Stimulated activated CD8-positive, alpha-beta memory T cell treated with anti-CD3 and anti-CD28 coated beads, Interleukin-4, amount 100 ng/mL, for 48 hours (primary cell): ENCODE data around the gene AEBP1.

ENCODE experiments used
- DNase-seq: peaks from one replicate; pipeline ENCODE4 v3.0.0-alpha.2; 2020

Gene AEBP1

DNA sequence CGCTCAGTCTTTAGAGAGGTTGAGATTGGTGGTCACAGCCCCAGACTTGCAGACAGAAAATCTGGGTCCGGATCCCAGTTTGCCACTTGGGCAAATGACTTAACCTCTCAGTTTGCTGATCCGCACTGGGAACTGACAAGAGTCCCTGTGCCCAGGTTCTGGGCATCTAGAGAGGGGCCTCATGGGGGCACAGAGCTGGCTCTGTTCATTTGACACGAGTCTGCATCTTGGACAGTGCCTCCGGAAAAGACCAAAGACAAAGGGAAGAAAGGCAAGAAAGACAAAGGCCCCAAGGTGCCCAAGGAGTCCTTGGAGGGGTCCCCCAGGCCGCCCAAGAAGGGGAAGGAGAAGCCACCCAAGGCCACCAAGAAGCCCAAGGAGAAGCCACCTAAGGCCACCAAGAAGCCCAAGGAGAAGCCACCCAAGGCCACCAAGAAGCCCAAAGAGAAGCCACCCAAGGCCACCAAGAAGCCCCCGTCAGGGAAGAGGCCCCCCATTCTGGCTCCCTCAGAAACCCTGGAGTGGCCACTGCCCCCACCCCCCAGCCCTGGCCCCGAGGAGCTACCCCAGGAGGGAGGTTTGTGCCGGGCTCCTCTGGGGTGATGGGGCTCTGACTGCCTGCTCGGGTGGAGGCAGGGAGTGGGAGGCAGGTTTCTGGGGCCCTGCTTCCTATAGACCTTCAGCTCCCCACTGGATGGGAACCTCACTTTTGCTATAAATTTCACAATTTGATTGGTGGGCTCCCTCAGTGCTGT, 2.3 kb downstream of the AEBP1 start:
- DNase-seq = no peak

DNA sequence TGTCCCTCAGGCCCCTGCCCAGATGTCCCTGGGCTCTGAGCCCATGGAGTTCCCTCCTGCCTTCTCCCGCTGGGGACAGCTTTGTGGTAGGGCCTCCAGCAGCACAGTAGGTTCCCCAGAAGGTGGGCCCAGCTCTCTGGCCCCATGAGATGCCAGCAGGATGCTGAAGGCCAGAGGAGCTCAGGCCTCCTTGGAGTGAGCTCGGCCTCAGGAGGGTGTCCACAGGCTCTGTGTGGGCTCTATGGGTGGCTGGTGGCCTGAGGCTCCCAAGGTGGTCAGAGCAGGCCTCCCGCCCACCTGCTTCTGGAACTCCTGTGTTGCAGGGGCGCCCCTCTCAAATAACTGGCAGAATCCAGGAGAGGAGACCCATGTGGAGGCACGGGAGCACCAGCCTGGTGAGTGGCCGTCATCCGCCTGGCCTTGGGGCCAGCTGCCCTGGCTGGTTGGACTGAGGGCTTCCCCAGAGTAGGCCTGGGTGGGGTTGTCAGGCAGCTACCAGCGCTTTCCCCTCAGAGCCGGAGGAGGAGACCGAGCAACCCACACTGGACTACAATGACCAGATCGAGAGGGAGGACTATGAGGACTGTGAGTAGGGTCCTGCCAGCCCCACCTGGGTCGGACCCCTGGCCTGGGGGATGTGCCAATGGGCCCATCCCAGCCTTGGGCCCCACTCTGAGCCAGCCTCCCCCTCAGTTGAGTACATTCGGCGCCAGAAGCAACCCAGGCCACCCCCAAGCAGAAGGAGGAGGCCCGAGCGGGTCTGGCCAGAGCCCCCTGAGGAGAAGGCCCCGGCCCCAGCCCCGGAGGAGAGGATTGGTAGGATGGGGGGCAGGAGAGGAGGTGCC, 3.2 kb downstream of the AEBP1 start:
- no peak for DNase-seq

DNA sequence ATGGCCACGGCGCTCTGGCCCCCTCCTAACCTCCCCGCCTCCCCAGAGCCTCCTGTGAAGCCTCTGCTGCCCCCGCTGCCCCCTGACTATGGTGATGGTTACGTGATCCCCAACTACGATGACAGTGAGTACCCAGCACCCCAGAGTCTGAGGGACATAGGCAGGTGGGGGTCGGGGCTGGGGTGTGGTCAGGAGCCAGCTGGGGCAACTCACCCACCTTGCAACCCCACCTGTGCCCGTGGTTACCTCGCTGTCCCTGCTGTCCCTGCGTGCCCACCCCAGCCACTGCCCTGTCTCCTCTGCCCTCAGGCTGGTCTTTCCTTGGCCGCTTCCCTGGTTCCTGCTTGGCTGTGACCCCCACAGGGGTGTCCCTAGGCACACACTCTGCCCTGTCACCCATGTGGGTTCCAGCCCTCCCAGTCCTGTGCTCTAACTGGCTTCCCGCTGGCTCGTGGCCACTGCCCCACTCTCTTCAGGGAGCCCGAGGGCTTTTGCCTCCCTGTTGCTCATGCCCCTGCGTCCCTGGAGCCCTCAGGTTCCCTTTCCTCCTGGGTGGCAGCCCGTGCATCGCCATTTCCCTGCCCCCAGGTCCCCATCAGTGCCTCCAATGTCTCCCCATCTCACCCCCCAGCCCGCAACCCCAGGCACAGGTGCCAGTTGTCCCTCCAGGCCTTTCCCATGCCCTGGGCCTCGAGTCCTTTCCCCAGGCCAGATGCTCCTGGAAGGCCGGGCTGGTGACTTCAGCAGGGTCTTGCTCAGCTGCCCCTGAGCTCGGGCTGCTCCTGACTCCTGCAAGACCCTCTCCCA, 4.0 kb downstream of the AEBP1 start:
- DNase-seq = no peak

DNA sequence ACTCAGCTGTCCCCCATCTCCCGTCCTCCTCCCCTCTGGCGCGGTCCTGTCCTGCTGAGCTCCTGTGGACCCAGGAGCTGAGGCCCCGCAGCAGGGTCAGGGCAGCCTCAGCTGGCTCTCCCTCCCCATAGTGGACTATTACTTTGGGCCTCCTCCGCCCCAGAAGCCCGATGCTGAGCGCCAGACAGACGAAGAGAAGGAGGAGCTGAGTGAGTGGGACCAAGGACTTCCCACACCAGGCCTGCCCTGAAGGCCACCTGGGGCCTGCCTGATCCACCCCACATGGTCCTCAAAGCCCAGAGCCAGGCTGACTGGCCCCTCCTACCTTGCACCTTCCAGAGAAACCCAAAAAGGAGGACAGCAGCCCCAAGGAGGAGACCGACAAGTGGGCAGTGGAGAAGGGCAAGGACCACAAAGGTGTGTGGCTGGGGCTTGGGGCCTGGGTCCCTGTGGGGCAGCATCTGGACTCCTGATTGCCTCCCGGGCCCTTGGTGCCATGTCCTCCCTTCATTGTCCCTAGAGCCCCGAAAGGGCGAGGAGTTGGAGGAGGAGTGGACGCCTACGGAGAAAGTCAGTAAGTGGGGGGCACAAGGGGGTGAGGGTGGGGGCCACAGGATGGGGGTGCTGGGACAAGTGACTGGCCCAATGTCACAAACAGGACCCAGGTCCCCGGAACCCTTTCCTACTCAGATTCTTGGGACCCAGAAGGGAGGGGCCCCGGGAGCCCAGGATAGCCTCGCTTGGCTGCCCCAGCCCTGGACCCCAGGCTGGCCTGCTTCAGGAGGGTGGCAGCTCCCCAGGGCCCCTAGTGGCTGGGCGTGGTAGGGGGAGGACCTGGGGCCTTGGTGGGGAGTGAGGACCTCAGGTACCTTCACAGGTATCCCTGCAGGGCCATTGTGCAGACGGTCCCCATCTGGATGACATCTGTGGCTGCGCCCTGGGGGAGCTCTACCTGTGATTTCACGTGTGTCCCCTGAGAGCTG, 4.9 kb downstream of the AEBP1 start:
- no peak for DNase-seq

DNA sequence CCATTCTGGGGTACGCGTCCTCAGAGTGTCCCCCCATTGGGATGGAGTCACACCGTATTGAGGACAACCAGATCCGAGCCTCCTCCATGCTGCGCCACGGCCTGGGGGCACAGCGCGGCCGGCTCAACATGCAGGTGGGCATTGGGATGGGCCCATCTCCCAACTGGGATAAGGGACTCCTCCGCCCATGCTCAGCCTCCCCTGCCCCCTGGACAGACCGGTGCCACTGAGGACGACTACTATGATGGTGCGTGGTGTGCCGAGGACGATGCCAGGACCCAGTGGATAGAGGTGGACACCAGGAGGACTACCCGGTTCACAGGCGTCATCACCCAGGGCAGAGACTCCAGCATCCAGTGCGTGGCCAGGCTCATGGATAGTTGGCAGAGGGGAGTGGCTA, 5.8 kb downstream of the AEBP1 start:
- DNase-seq = no peak

DNA sequence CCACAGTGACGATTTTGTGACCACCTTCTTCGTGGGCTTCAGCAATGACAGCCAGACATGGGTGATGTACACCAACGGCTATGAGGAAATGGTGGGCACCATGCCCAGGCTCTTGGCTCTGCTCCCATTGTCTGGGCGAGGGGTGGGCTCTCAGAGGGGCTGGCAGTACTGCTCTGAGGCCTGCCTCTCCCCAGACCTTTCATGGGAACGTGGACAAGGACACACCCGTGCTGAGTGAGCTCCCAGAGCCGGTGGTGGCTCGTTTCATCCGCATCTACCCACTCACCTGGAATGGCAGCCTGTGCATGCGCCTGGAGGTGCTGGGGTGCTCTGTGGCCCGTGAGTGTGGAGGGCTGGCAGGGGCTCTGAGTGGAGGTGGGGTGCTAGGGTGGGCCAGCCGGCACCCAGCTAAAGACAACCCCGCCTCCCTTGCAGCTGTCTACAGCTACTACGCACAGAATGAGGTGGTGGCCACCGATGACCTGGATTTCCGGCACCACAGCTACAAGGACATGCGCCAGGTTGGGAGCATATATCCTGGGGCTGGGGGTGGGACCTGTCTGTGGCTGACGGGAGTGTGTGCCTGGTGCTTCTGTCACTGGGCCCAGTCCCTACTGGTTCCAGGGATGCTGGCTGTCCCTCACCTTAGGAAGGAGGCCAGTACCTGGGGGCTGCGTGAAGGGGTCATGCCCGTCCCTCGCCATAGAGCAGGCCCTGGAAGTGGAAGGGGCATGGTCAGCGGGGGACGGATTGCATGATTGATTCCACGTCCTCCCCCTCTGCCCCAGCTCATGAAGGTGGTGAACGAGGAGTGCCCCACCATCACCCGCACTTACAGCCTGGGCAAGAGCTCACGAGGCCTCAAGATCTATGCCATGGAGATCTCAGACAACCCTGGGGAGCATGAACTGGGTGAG, 6.8 kb downstream of the AEBP1 start:
- DNase-seq = no peak

DNA sequence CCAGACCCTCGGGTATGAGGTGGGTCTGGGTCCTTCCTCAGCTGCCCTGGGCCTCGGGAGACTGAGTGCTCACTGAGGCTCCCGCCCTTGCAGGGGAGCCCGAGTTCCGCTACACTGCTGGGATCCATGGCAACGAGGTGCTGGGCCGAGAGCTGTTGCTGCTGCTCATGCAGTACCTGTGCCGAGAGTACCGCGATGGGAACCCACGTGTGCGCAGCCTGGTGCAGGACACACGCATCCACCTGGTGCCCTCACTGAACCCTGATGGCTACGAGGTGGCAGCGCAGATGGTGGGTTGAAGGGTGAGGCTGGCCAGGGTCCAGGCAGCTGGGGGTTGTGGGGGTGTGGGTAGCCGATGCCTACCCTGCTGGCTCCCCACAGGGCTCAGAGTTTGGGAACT, 7.6 kb downstream of the AEBP1 start:
- DNase-seq = no peak

DNA sequence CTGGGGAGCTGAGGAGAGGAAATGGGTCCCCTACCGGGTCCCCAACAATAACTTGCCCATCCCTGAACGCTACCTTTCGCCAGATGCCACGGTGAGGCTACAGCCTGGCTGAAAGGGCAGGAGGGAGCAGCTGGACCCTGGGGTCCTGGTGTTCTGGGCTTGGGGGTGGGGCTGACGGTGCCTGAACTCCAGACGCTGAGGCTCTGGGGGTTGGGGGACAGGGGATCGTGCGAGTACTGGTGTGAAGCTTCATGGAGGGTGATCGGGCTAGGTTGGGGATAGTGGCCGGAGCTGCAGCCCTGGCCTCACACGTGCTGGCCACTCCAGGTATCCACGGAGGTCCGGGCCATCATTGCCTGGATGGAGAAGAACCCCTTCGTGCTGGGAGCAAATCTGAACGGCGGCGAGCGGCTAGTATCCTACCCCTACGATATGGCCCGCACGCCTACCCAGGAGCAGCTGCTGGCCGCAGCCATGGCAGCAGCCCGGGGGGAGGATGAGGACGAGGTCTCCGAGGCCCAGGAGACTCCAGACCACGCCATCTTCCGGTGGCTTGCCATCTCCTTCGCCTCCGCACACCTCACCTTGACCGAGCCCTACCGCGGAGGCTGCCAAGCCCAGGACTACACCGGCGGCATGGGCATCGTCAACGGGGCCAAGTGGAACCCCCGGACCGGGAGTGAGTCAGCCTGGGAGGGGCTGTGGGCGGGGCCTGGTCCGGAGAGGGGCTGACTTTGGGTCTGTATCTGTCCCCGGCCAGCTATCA, 8.3 kb downstream of the AEBP1 start:
- no peak for DNase-seq

DNA sequence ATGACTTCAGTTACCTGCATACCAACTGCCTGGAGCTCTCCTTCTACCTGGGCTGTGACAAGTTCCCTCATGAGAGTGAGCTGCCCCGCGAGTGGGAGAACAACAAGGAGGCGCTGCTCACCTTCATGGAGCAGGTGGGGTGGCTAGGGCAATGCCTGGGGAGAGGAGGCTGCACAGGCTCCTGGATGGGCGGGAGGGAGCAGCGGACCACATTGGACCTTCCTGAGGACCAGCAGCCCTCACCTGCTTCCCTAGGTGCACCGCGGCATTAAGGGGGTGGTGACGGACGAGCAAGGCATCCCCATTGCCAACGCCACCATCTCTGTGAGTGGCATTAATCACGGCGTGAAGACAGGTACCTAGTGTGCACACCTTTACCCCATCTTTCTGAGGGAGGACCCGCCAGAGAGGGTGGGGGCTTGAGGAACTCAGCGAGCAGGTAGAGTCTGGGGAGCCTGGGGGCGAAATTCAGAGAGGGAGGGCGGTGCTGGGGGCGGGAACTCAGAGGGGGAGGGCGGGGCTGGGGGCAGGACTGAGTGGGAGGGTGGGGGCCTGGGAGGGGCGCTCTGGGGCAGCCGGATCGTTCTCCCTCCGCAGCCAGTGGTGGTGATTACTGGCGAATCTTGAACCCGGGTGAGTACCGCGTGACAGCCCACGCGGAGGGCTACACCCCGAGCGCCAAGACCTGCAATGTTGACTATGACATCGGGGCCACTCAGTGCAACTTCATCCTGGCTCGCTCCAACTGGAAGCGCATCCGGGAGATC, 9.0 kb downstream of the AEBP1 start:
- no peak for DNase-seq

DNA sequence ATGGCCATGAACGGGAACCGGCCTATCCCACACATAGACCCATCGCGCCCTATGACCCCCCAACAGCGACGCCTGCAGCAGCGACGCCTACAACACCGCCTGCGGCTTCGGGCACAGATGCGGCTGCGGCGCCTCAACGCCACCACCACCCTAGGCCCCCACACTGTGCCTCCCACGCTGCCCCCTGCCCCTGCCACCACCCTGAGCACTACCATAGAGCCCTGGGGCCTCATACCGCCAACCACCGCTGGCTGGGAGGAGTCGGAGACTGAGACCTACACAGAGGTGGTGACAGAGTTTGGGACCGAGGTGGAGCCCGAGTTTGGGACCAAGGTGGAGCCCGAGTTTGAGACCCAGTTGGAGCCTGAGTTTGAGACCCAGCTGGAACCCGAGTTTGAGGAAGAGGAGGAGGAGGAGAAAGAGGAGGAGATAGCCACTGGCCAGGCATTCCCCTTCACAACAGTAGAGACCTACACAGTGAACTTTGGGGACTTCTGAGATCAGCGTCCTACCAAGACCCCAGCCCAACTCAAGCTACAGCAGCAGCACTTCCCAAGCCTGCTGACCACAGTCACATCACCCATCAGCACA, 9.7 kb downstream of the AEBP1 start:
- no peak for DNase-seq

DNA sequence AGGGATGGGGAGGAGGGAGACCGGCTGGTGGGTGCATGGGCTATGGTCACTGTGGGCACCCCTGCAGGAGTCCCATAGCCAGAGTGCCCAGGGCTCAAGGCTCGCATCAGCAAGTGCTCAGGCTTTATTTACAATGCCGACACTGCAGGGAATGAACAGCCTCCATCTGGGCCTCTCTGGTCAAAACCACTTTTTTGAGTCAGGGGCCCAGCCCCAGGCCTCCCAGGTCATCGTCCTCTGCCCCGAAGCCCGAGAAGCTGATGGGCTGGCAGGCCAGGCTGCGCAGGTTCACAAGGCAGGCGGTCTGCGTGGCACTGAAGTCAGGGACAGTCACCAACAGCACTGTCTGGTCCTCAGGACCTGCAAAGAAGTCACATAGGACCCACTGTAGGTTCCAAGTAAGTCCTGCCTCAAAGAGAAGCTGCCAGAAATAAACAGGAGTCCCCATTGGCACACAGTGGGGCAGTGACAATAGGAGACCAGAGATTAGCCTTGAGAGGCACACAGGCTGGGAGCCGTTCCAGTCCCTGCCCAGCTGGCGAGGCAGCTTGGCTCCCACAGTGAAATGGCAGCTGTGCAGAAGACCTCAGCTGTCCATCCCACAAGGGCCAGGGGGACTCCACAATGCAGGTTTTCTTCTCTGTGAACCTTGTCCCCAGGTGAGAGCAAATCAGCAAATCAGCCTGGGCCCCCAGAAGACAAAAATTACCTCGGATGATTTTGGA, 10.6 kb downstream of the AEBP1 start:
- no peak for DNase-seq

DNA sequence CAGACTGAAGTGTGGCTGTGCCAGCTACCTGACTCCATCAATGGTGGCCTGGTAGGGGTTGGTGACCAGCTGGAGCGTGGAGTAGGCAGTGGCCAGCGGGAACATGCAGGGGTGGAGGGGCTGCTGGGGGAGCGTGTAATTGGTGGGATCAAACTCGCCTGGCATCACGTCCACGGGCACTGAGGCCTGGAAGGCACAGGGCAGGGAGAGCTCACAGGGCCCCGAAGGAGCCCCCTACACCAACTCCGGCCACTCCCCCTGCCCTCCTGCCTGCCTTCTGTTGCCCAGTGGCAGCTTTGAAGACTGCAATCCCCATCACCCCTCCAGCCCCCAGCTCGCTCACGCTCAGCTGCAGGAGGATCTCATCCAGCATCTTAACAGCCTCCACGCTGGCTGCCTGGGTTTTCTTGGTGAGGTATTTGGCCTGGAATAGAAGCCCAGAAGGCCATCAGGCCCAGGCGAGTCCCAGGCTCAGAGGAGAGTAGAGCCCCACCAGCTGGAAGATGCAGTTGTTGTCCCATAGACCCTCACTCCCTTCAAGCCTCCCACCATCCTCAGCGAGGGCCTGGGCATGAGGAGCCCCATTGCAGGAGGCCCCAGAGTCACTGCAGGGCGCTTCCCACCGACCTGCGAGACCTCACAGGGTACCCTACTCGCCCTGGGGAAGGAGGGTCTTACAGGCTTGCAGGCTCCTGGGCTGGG, 12.1 kb downstream of the AEBP1 start:
- no peak for DNase-seq

DNA sequence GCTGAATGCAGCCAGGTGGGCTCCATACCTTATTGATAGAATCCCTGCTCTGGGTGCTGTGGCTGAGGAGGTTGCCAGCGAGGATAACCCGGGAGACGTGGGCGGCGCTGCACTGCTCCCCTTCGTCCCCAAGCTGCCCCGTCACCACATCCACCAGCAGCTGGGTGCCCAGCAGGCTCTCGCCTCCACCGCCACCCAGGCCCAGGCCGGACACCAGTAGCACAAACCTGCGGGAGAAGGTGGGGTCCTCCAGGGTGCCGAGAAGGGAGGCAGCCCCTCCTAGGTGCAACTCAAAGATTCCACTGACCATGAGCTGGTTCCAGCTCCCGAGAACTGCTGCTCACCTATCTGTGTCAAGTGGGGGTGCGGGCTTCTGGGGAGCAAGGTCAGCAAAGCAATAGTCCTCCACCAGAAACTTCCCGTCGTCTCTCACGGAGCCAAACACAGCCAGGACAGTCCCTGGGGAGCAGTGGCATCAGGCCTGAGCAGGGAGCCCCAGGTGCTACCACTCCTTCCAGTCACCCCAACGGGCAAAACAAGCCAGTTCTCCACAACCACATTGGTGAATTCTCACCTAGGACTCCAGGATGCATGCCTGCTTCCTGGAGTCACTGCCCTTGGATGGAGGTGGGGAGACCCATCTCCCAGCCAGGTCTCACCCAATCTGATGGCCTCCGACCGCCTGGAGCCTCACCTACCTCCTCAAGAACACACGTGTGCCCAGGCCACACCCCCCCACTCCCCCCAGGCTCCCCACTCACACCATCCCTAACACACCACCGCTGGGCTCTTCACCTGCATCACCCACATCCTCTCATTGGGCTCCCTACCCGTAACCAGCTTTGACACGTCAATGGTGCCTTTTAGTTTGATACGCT, 12.9 kb downstream of the AEBP1 start:
- no peak for DNase-seq

DNA sequence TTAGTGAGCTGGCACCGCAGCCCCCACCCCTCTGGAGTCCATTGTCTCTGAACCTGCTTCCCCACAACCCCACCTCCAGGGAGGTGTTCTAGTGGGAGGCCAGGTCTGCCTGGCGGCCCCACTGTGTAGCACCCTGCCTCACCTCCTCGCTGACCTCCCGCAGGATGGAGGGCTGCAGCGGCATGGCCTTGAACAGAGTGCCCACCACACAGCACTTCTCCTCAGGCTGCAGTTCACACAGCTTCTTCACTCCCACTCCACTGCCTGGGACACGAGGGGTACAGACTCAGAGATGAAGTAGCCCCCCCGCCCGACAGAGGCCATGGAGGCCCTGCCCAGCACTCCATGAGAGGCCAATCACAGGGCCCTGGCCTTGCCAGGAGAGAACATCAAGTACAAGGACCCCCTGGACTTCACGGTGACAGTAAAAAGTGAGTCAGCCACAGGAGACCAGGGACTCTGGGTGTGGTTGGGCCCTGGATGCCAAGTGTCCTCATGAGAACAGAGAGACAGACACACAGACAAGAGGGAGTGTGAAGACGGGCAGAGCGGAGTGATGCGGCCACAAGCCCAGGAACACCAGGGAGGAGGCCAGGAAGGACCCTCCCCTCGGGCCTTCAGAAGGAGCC, 13.8 kb downstream of the AEBP1 start:
- DNase-seq = no peak

DNA sequence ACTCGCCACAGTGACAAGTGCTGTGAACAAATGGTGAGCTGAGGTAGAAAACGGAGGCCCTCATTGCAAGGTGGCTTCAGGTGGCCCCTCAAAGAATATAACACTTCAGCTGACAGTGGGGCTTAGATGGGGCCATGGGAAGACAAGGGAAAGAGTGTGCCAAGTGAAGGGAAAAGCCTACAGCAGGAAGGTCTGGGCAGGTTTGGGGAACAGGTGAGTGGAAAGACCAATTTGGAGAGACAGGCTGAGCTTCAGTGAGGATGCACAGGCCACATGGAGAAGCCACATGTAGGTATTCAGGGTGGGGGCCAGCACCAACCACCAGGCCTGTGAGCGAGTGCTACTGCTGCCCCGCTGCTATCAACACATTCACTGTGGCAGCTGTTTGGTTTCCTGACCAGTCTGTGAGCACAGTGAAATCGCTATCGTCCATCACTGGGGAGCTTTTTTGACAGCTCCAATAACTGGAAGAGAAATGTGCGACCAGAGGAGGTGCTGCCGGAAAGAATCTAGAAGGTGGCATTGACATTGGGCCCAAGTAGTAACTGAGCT, 15.8 kb downstream of the AEBP1 start:
- no peak for DNase-seq

DNA sequence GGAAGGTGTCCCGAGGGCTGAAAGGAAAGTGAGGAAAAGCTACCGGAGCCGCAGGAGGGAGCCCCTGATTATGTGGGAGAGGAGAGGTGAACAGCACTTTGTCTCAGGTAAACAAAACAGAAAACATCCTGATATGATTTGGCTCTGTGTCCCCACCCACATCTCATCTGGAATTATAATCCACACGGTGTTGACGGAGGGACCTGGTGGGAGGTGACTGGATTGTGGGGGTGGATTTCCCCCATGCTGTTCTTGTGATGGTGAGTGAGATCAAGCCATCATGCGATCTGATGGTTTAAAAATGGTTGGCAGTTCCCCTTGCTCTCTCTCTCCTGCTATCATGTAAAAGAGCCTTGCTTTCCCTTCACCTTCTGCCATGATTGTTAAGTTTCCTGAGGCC, 16.2 kb downstream of the AEBP1 start:
- no peak for DNase-seq
